Left lung (tissue), 10 donors: ENCODE measurements around the gene MTREX. TPM values are rescaled to one million over a fixed set of nuclear protein-coding genes. Genes with fewer than 3 reads are reported as not detected.

Source experiments
- ATAC-seq: fragments of 200-7000 bp; cut with Tn5 transposase; one replicate; pipeline ENCODE4 v1.9.1; 2020; ENCODE audit warnings: moderate library complexity
- DNase-seq, 4 donors: peaks; one replicate each; pipeline ENCODE4 v3.0.0-alpha.2; 2013 to 2020
- H3K27ac ChIP-seq, 2 donors: fragments of 200-600 bp; sonication (generic) in 1 of 2; one replicate each; pipeline versions ENCODE4 v1.5.0 to v1.8.0; 2020 to 2021
- H3K27me3 ChIP-seq, 2 donors: fragments of 200-600 bp; sonication (generic) in 1 of 2; one replicate each; pipeline versions ENCODE4 v1.5.0 to v1.8.0; 2020 to 2021
- H3K36me3 ChIP-seq, 2 donors: fragments of 200-600 bp; sonication (generic) in 1 of 2; one replicate each; pipeline versions ENCODE4 v1.5.0 to v1.8.0; 2020 to 2021
- H3K4me1 ChIP-seq, 2 donors: fragments of 200-600 bp; one replicate each; pipeline ENCODE4 v1.8.0; 2021
- H3K4me3 ChIP-seq, 2 donors: fragments of 200-600 bp; sonication (generic) in 1 of 2; one replicate each; pipeline versions ENCODE4 v1.5.0 to v1.8.0; 2020 to 2021; ENCODE audit warnings: mild to moderate bottlenecking in 1 of 2
- H3K9me3 ChIP-seq, 2 donors: fragments of 200-600 bp; sonication (generic) in 1 of 2; one replicate each; pipeline versions ENCODE4 v1.5.0 to v1.8.0; 2020 to 2021
- intact Hi-C, 2 donors: fragments of 100-400 bp; cut with DNase I; formaldehyde crosslinking; loops; one replicate each; pipeline versions ENCODE4 v1.11.2 to v1.14.2; 2022
- polyA plus RNA-seq, 6 donors: library from polyadenylated mRNA; unstranded; fragments of 120-200 nt; gene quantifications; one replicate each; pipeline ENCODE4 v1.2.1, GENCODE V29; 2013; ENCODE audit not compliant: insufficient read length in 6 of 6
- total RNA-seq, 2 donors: library from RNA; stranded (reverse); fragmentation: NEBNext Ultra II Directional; extraction: Animal tissue kit (Norgen Biotek cat#: 25700); gene quantifications; one replicate each; pipeline ENCODE4 v1.2.1, GENCODE V29; 2021
- TF ChIP-seq, protein P1 (sequence below), 2 donors: fragments of 200-600 bp; sonication (generic) in 1 of 2; IDR thresholded peaks; one replicate each; pipeline versions ENCODE4 v1.5.0 to v1.8.0; 2021; ENCODE audit warnings: antibody characterized with exemption in 2 of 2
- donor health status: DM: no; HTN: yes; CAD: no.
- donor health status: DM: no; HTN: no; CAD: no.

MTREX gene
- total and polyA plus RNA-seq, 8 donors = 48.8 to 112 (median 87.6) TPM

- intact Hi-C loops = no loop called here
- H3K27me3 ChIP-seq = no peaks in the 10 kb centered on the region
- H3K9me3 ChIP-seq = no peaks in the 10 kb centered on the region
- ATAC-seq (no peak), DNase-seq (no peak)
- H3K36me3 ChIP-seq = peaks cover 0 to 50% of the 10 kb centered on the region in 2 donors
- H3K4me1 ChIP-seq = peaks cover 5 to 13% of the 10 kb centered on the region in 2 donors
- no peak overlapping the region for H3K27ac ChIP-seq
- no peak overlapping the region for H3K4me3 ChIP-seq
- TF ChIP-seq, protein P1, sequence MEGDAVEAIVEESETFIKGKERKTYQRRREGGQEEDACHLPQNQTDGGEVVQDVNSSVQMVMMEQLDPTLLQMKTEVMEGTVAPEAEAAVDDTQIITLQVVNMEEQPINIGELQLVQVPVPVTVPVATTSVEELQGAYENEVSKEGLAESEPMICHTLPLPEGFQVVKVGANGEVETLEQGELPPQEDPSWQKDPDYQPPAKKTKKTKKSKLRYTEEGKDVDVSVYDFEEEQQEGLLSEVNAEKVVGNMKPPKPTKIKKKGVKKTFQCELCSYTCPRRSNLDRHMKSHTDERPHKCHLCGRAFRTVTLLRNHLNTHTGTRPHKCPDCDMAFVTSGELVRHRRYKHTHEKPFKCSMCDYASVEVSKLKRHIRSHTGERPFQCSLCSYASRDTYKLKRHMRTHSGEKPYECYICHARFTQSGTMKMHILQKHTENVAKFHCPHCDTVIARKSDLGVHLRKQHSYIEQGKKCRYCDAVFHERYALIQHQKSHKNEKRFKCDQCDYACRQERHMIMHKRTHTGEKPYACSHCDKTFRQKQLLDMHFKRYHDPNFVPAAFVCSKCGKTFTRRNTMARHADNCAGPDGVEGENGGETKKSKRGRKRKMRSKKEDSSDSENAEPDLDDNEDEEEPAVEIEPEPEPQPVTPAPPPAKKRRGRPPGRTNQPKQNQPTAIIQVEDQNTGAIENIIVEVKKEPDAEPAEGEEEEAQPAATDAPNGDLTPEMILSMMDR (IDR thresholded peaks at IDR 0.05) = no peak
These were observed 107.3 kb downstream of the MTREX start for GRCh38 chr5:55415071-55415470.

- no peak overlapping the region for H3K27ac ChIP-seq
- H3K36me3 ChIP-seq = peaks cover 0 to 37% of the 10 kb centered on the region in 2 donors
- intact Hi-C loops = no loop called here
- no peaks in the 10 kb centered on the region for H3K9me3 ChIP-seq
- TF ChIP-seq, protein P1 (IDR thresholded peaks at IDR 0.05) = no peak
- H3K4me1 ChIP-seq = peaks cover 0 to 13% of the 10 kb centered on the region in 2 donors
- no peak overlapping the region for H3K4me3 ChIP-seq
- no peaks in the 10 kb centered on the region for H3K27me3 ChIP-seq
- no peak for DNase-seq
- no peak for ATAC-seq
These were observed 108.5 kb downstream of the MTREX start for GRCh38 chr5:55416306-55416705.

DNA sequence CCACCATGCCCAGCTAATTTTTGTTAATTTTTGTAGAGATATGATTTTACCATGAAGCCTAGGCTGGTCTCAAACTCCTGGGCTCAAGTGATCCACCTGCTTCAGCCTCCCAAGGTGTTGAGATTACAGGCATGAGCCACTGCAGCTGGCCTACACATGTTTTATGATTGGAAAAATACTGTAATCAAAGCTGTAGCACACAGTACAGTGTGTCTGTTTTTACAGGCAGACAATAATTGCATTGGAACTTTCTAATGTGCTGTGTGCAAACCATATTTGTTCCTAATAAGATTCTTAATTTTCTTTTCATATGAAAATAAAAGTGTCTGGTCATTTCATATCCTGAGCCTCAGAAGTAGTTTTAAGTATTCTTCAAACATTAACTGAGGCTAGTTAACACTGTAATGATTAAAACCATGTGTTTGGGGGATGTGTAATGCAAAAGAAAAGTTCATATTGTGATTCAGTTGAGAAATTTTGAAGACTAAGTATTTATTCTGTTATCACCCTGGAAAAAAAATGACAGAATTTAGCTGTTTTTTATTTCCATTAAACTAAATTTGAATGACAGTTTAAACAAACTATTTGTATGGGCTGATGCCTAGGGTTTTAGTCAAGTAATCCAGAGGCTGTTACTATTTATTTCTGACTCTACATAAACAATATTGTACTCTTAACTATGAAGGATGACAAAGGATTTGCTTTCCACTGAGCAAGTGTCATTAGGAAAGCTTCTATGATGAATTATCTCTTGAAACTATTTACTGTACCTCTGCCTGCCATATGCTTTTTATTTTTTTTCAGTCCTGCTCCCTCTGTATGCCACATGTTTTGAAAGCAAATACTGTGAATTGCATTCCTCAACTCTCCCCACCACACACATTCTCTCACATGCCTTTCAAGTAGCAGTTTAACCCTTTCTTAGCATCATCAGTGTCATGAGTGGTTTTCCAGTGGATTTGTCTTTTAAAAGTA lies 111.5 kb downstream of the MTREX start:
- Histone ChIP-seq H3K4me3 (no peak overlapping the region), H3K36me3 (peaks cover 0 to 52% of the 10 kb centered on the region in 2 donors), H3K9me3 (no peaks in the 10 kb centered on the region), H3K27me3 (no peaks in the 10 kb centered on the region), H3K27ac (no peak overlapping the region), H3K4me1 (peaks cover 0 to 13% of the 10 kb centered on the region in 2 donors)
- peak; percentile 21 for ATAC-seq
- intact Hi-C loops = no loop called here
- TF ChIP-seq, protein P1 (IDR thresholded peaks at IDR 0.05) = no peak
- peak in 1 of 4 donors; percentile 19 for DNase-seq

GRCh38 chr5:55421074-55421529 lies 113.3 kb downstream of the MTREX start:
- H3K27ac ChIP-seq = no peak overlapping the region

More at GRCh38 chr5:55421074-55421529, 113.3 kb downstream of the MTREX start:
- intact Hi-C loops = no loop called here
- no peaks in the 10 kb centered on the region for H3K27me3 ChIP-seq
- TF ChIP-seq, protein P1 (IDR thresholded peaks at IDR 0.05) = no peak
- no peak overlapping the region for H3K4me3 ChIP-seq
- H3K36me3 ChIP-seq = peaks cover 0 to 55% of the 10 kb centered on the region in 2 donors
- ATAC-seq = no peak
- peaks cover 0 to 13% of the 10 kb centered on the region in 2 donors for H3K4me1 ChIP-seq
- H3K9me3 ChIP-seq = no peaks in the 10 kb centered on the region
- DNase-seq = no peak
